Testis (tissue), 2 donors: ENCODE data around the gene RABGAP1L.

Source experiments
- CTCF ChIP-seq, 3 experiments: fragments of 450-650 bp in 2 of 3; fragments of 200-600 bp in 1 of 3; sonication (generic) in 1 of 3; IDR thresholded peaks; one replicate each; pipeline ENCODE4 v1.5.1; 2016 to 2019; ENCODE audit warnings: antibody characterized with exemption in 3 of 3, mild to moderate bottlenecking in 2 of 3, moderate library complexity in 1 of 3
- POLR2A ChIP-seq: fragments of 450-650 bp; IDR thresholded peaks from one replicate; pipeline ENCODE4 v1.6.1; 2017; ENCODE audit warnings: antibody characterized with exemption, mild to moderate bottlenecking, moderate library complexity

- TF ChIP-seq POLR2A (no peak), CTCF (IDR thresholded peaks at IDR 0.05) (no peak)
These were observed 843.7 kb downstream of the RABGAP1L start for GRCh38 chr1:175002910-175003517.
